ENCODE data around the gene GALNT10. TPM values are rescaled to one million over a fixed set of nuclear protein-coding genes. Genes with fewer than 3 reads are reported as not detected.

Gene GALNT10
- total and polyA plus RNA-seq, 2 experiments from 2014 or later, result 43.0 to 45.9 TPM

GRCh38 chr5:154196955-154197652 is 6.6 kb downstream of the GALNT10 start:
- Histone ChIP-seq H3K9me3 (ENCODE audit: low read depth) (no peaks in the 10 kb centered on the region), H3K9me2 (replicated peaks; ENCODE audit: insufficient read depth) (no peaks in the 10 kb centered on the region), H3K4me3 (no peak overlapping the region), H2AFZ (no peak overlapping the region), H3K27ac (no peak overlapping the region), H3K4me1 (ENCODE audit: insufficient read depth) (peaks cover 31% of the 10 kb centered on the region), H3K4me2 (peak overlapping the region; percentile 43), H4K20me1 (ENCODE audit: insufficient read depth, poor library complexity, severe bottlenecking) (no peaks in the 10 kb centered on the region), H3K79me2 (peaks cover 19% of the 10 kb centered on the region), H3K36me3 (replicated peaks; ENCODE audit: insufficient read depth, low read depth) (no peaks in the 10 kb centered on the region), H3K27me3 (no peaks in the 10 kb centered on the region)
- 24% methylated on average over 8 of the region's 8 CpGs for WGBS (ENCODE audit: low lambda C conversion rate, missing lambda C conversion rate)
- TF ChIP-seq CTCF (IDR thresholded peaks at IDR 0.05; ENCODE audit: poor library complexity), result peak; percentile 49
- TF ChIP-seq EZH2 (IDR thresholded peaks at IDR 0.05; ENCODE audit: borderline replicate concordance), result no peak
- DNase-seq (ENCODE audit: low spot score), result peak; percentile 65

DNA sequence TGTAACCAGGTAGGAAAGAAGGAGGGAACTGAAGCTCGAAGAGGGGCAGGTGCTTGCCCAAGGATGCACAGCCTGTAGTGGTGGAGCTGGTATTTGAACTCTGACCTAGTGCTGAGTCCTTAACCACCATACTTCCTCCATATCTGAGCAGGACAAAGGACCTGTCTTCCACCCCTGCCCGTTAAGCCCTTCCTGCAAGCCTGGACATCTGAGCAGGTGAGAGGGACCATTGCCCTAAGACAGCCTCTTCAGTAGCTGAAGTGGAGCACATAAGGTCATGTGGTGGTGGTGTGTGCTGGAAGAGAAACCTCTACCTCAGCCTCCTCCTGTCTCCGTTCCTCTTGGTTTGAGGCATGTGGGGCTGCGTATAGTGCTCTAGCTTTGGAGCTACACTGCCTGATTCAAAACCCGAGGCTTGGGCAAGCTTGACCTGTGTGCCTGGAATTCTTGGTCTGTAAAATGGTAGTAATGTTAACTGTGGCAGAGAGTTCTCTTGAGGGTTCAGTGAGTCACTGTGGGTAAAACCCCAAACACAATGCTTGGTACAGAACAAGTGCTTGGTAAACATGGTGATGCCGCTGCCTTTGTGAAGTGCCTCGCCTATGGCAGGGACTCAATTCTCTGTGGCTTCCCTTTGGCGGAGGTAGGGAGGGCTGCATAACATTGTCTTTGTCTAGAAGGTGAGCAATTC is 7.4 kb downstream of the GALNT10 start:
- Histone ChIP-seq H3K4me3 (no peak overlapping the region), H3K9me2 (replicated peaks; ENCODE audit: insufficient read depth) (no peaks in the 10 kb centered on the region), H3K36me3 (replicated peaks; ENCODE audit: insufficient read depth, low read depth) (no peaks in the 10 kb centered on the region), H3K27me3 (no peaks in the 10 kb centered on the region), H3K79me2 (peaks cover 14% of the 10 kb centered on the region), H3K4me2 (no peak overlapping the region), H3K27ac (no peak overlapping the region), H3K9me3 (ENCODE audit: low read depth) (no peaks in the 10 kb centered on the region), H3K4me1 (ENCODE audit: insufficient read depth) (peaks cover 27% of the 10 kb centered on the region), H2AFZ (no peak overlapping the region), H4K20me1 (ENCODE audit: insufficient read depth, poor library complexity, severe bottlenecking) (no peaks in the 10 kb centered on the region)
- no peak for DNase-seq (ENCODE audit: low spot score)
- TF ChIP-seq EZH2 (IDR thresholded peaks at IDR 0.05; ENCODE audit: borderline replicate concordance) (no peak), EZH2phosphoT487 (IDR thresholded peaks at IDR 0.05; ENCODE audit: low read depth, severe bottlenecking, unreplicated experiment) (no peak), CTCF (IDR thresholded peaks at IDR 0.05; ENCODE audit: poor library complexity) (no peak)
- 69% methylated on average over 8 of the region's 8 CpGs for WGBS (ENCODE audit: low lambda C conversion rate, missing lambda C conversion rate)

GRCh38 chr5:154198611-154199230 is 8.2 kb downstream of the GALNT10 start:
- Histone ChIP-seq H3K27me3 (no peaks in the 10 kb centered on the region), H3K9me2 (replicated peaks; ENCODE audit: insufficient read depth) (no peaks in the 10 kb centered on the region), H4K20me1 (ENCODE audit: insufficient read depth, poor library complexity, severe bottlenecking) (no peaks in the 10 kb centered on the region), H2AFZ (no peak overlapping the region), H3K36me3 (replicated peaks; ENCODE audit: insufficient read depth, low read depth) (no peaks in the 10 kb centered on the region), H3K9me3 (ENCODE audit: low read depth) (no peaks in the 10 kb centered on the region), H3K4me1 (ENCODE audit: insufficient read depth) (peaks cover 27% of the 10 kb centered on the region), H3K27ac (no peak overlapping the region), H3K4me2 (no peak overlapping the region), H3K79me2 (peaks cover 14% of the 10 kb centered on the region), H3K4me3 (no peak overlapping the region)
- 71% methylated on average over 4 of the region's 4 CpGs for WGBS (ENCODE audit: low lambda C conversion rate, missing lambda C conversion rate)
- DNase-seq (ENCODE audit: low spot score), result no peak
- TF ChIP-seq EZH2phosphoT487 (IDR thresholded peaks at IDR 0.05; ENCODE audit: low read depth, severe bottlenecking, unreplicated experiment) (no peak), CTCF (IDR thresholded peaks at IDR 0.05; ENCODE audit: poor library complexity) (no peak), EZH2 (IDR thresholded peaks at IDR 0.05; ENCODE audit: borderline replicate concordance) (no peak)
